Ovary (tissue), 9 donors: ENCODE measurements around the gene GHRL. TPM values are rescaled to one million over a fixed set of nuclear protein-coding genes. Genes with fewer than 3 reads are reported as not detected.

ENCODE experiments used
- DNase-seq, 5 donors: peaks; one replicate each; pipeline ENCODE4 v3.0.0-alpha.2; 2019 to 2020
- H3K27ac ChIP-seq, 2 donors: fragments of 200-600 bp; one replicate each; pipeline versions ENCODE4 v1.5.1 to v1.8.0; 2019 to 2022
- H3K27me3 ChIP-seq: fragments of 200-600 bp; one replicate; pipeline ENCODE4 v1.8.0; 2022
- H3K36me3 ChIP-seq: fragments of 200-600 bp; sonication (generic); one replicate; pipeline ENCODE4 v1.5.1; 2019
- H3K4me1 ChIP-seq: one replicate; pipeline ENCODE4 v1.8.1; 2013; ENCODE audit warnings: mild to moderate bottlenecking, moderate library complexity; ENCODE audit not compliant: insufficient read depth
- H3K4me3 ChIP-seq: fragments of 200-600 bp; sonication (generic); one replicate; pipeline ENCODE4 v1.5.1; 2017
- H3K9me3 ChIP-seq, 2 donors: fragments of 200-600 bp in 1 of 2; sonication (generic) in 1 of 2; one replicate each; pipeline versions ENCODE4 v1.5.1 to v1.8.1; 2013 to 2019; ENCODE audit warnings: mild to moderate bottlenecking in 1 of 2, moderate library complexity in 1 of 2
- EP300 ChIP-seq: sonication (generic); formaldehyde crosslinking; IDR thresholded peaks from one replicate; pipeline ENCODE4 v1.6.1; 2017; ENCODE audit warnings: antibody characterized with exemption
- POLR2A ChIP-seq: fragments of 450-650 bp; IDR thresholded peaks from one replicate; pipeline ENCODE4 v1.6.1; 2017; ENCODE audit warnings: antibody characterized with exemption, mild to moderate bottlenecking, moderate library complexity
- WGBS, 3 donors: extraction: QIAGEN DNeasy Blood & Tissue Kit in 1 of 3; methylation state at CpG; one replicate each; pipeline versions ENCODE4 v1.1.5 to v1.1.7; 2013 to 2017; 5-methylcytosine and 5-hydroxymethylcytosine counted together
- intact Hi-C, 4 donors: fragments of 100-400 bp; cut with DNase I; formaldehyde crosslinking; loops; one replicate each; pipeline versions ENCODE4 v1.11.0 to v1.15.1; 2022 to 2023
- polyA plus RNA-seq, 2 donors: library from polyadenylated mRNA; stranded (reverse); fragments of 200-250 nt in 1 of 2; fragments of 350-450 nt in 1 of 2; fragmentation: Illumina TruSeq in 1 of 2; extraction: RNeasy Lipid Tissue Mini Kit (QIAGEN cat#74804) in 1 of 2; gene quantifications; one replicate each; pipeline ENCODE4 v1.2.3, GENCODE V29; 2013 to 2014
- total RNA-seq, 7 donors: library from RNA; depleted of rRNA in 2 of 7; stranded (reverse); fragments of >200 nt in 2 of 7; fragmentation: NEBNext Ultra II Directional in 3 of 7; extraction: Animal tissue kit (Norgen Biotek cat#: 25700) in 3 of 7; gene quantifications; one replicate each; pipeline versions ENCODE4 v1.1.0 to v1.2.4, GENCODE V29; 2016 to 2023
- TF ChIP-seq, protein P1 (sequence below), 3 donors: fragments of 450-650 bp in 2 of 3; fragments of 200-600 bp in 1 of 3; IDR thresholded peaks; one replicate each; pipeline versions ENCODE4 v1.5.1 to v1.8.0; 2016 to 2022; ENCODE audit warnings: antibody characterized with exemption in 3 of 3, mild to moderate bottlenecking in 1 of 3
- donor health status: DM: no; HTN: no; CAD: no; lungs with moderate emphysema.
- donor health status: DM: no; HTN: no; CAD: no.
- donor health status: Bipolar disorder and iron deficiency.
- donor health status: DM: yes; HTN: yes; CAD: no.
- donor health status: DM: no; HTN: no; CAD: no.
- donor health status: DM: yes; HTN: yes; CAD: no.

GHRL gene
- total and polyA plus RNA-seq, 9 donors: 0.23 to 2.4 (median 1.6) TPM

DNA sequence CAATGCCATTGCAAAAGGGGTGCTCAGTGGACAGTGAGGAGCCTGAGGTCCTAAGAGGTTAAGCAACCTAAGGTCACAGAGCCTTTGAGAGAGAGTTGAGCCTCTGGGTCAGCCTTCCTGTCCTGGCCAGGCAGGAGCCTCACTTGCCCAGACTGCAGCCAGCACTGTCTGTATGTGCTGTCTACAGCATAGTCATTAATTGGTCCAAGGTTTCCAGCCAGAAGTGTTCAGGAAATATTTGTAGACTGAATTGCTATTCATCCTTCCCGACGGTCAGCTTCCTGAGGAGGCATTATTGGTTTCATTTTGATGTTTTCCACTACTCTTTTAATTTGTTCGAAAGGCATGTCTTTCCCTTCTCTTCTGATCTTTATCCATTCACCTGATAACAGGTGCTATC lies 20.1 kb upstream of the GHRL start:
- H3K4me1 ChIP-seq: no peaks in the 10 kb centered on the region
- intact Hi-C loops: no loop called here
- TF ChIP-seq, protein P1, sequence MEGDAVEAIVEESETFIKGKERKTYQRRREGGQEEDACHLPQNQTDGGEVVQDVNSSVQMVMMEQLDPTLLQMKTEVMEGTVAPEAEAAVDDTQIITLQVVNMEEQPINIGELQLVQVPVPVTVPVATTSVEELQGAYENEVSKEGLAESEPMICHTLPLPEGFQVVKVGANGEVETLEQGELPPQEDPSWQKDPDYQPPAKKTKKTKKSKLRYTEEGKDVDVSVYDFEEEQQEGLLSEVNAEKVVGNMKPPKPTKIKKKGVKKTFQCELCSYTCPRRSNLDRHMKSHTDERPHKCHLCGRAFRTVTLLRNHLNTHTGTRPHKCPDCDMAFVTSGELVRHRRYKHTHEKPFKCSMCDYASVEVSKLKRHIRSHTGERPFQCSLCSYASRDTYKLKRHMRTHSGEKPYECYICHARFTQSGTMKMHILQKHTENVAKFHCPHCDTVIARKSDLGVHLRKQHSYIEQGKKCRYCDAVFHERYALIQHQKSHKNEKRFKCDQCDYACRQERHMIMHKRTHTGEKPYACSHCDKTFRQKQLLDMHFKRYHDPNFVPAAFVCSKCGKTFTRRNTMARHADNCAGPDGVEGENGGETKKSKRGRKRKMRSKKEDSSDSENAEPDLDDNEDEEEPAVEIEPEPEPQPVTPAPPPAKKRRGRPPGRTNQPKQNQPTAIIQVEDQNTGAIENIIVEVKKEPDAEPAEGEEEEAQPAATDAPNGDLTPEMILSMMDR (IDR thresholded peaks at IDR 0.05): no peak
- TF ChIP-seq POLR2A: no peak
- no peak for DNase-seq
- no peak overlapping the region for H3K27ac ChIP-seq
- H3K36me3 ChIP-seq: no peaks in the 10 kb centered on the region
- no peaks in the 10 kb centered on the region for H3K9me3 ChIP-seq
- 58 to 72% (median 65%) methylated on average over 3 of the region's 3 CpGs for WGBS, 3 donors
- H3K27me3 ChIP-seq: no peaks in the 10 kb centered on the region
- no peak overlapping the region for H3K4me3 ChIP-seq

DNA sequence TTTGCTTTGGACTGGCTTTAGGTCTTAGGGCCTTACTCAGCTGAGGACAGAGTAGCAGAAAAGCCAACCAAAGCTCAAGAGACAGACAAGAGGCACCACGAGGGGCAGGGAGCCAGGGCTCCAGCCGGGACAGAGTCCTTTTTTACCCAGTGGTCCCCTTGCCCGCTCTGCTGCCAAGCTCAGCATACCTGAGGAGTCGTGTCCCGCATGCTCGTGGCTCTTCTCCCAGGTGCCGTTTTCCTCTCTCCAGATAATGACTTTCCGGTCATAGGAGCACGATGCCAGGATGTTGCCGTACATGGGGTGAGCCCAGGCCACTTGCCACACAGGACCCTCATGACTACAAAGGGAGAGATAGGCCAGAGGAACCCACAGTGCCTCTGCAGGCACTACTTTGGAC lies 19.6 kb upstream of the GHRL start:
- DNase-seq: no peak
- Histone ChIP-seq H3K4me3 (no peak overlapping the region), H3K27ac (no peak overlapping the region), H3K4me1 (no peaks in the 10 kb centered on the region), H3K27me3 (no peaks in the 10 kb centered on the region), H3K36me3 (no peaks in the 10 kb centered on the region), H3K9me3 (no peaks in the 10 kb centered on the region)
- 69 to 85% (median 74%) methylated on average over 10 of the region's 10 CpGs for WGBS, 3 donors
- intact Hi-C loops: no loop called here
- TF ChIP-seq, protein P1 (IDR thresholded peaks at IDR 0.05): no peak
- no peak for TF ChIP-seq EP300
- no peak for TF ChIP-seq POLR2A

DNA sequence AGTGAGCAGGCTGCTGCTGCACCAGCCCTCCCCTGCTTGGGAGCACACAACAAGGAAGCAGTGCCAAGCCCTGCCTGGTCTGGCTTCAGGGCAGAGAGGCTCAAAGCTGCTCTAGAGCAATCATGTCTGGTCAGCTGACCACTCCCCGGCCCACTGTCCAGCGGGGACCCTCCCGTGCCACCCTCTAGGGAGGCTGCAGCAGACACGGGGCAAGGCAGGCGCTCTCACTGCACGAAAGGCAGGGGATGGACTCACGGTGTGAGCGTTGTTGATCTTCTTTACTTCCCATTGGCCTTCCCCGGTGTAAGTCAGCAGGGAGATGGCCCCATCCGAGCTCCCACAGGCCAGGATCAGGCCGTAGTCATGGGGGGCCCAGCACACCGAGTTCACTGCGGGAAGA lies 19.0 kb upstream of the GHRL start:
- H3K36me3 ChIP-seq: no peaks in the 10 kb centered on the region

DNA sequence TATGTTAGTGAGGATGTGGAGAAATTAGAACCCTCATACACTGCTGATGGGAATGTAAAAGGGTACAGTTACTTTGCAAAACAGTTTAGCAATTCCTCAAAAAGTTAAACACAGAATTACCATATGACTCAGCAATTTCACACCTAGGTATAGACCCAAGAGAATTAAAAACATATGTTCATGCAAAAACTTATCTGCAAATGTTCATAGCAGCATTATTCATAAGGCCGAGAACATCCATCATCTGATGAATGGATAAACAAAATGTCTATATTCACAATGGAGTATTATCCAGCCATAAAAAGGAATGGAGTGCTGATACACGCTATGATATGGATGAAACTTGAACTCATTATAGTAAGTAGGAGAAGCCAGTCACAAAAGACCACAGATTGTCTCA lies 17.8 kb upstream of the GHRL start:
- H3K27ac ChIP-seq: no peak overlapping the region
- 89 to 94% (median 92%) methylated on average over 2 of the region's 2 CpGs for WGBS, 3 donors
- intact Hi-C loops: no loop called here
- TF ChIP-seq POLR2A (no peak), EP300 (no peak)
- TF ChIP-seq, protein P1 (IDR thresholded peaks at IDR 0.05): no peak
- H3K4me1 ChIP-seq: no peaks in the 10 kb centered on the region
- no peaks in the 10 kb centered on the region for H3K27me3 ChIP-seq
- H3K9me3 ChIP-seq: no peaks in the 10 kb centered on the region
- H3K4me3 ChIP-seq: no peak overlapping the region
- no peaks in the 10 kb centered on the region for H3K36me3 ChIP-seq
- DNase-seq: no peak

More for the DNA sequence above, 19.0 kb upstream of the GHRL start:
- H3K27ac ChIP-seq: no peak overlapping the region
- H3K9me3 ChIP-seq: no peaks in the 10 kb centered on the region
- 69 to 89% (median 80%) methylated on average over 13 of the region's 13 CpGs for WGBS, 3 donors
- no peaks in the 10 kb centered on the region for H3K4me1 ChIP-seq
- DNase-seq: no peak
- H3K27me3 ChIP-seq: no peaks in the 10 kb centered on the region
- TF ChIP-seq EP300 (no peak), POLR2A (no peak)
- TF ChIP-seq, protein P1 (IDR thresholded peaks at IDR 0.05): no peak
- intact Hi-C loops: no loop called here
- no peak overlapping the region for H3K4me3 ChIP-seq

DNA sequence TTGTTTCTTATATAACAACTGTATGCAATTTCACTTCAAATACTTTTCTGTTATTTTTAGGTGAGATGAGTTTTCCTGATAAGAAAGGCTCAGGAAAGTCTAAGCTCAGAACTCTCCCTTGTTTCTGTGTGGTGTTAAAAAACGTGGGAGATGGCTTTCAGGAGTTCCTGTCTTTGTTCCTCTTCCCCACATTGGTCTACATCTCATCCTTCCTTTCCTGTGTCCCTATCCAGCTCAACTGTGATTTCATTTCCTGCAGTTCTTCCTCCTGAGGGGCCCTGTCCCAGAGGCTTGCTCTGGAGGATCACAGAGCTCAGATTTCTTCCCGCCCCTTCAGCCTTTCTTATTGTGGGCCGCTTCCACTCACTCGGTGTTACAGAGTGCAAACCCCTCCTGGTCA lies 17.0 kb upstream of the GHRL start:
- Histone ChIP-seq H3K36me3 (no peaks in the 10 kb centered on the region), H3K4me1 (no peaks in the 10 kb centered on the region), H3K27ac (no peak overlapping the region), H3K4me3 (no peak overlapping the region), H3K9me3 (no peaks in the 10 kb centered on the region), H3K27me3 (no peaks in the 10 kb centered on the region)
- DNase-seq: no peak
- 54 to 57% (median 54%) methylated on average over 4 of the region's 4 CpGs for WGBS, 3 donors
- intact Hi-C loops: no loop called here
- TF ChIP-seq EP300: no peak
- TF ChIP-seq POLR2A: no peak
- TF ChIP-seq, protein P1 (IDR thresholded peaks at IDR 0.05): no peak
